OCI-LY3 (cell line): ENCODE data around the gene METTL1.

Experiments
- EZH2phosphoT487 ChIP-seq: fragments of 200-600 bp; shearing (Covaris generic); IDR thresholded peaks from 2 replicates; pipeline ENCODE4 v1.6.1; 2018; ENCODE audit warnings: antibody characterized with exemption, mixed run types, low read depth
- TF ChIP-seq, protein P1 (sequence below): fragments of 200-600, 300-600 bp; sonication (generic); IDR thresholded peaks from 2 replicates; pipeline ENCODE4 v1.5.1; 2014; ENCODE audit warnings: antibody characterized with exemption, low read length, low read depth

- TF ChIP-seq, protein P1, sequence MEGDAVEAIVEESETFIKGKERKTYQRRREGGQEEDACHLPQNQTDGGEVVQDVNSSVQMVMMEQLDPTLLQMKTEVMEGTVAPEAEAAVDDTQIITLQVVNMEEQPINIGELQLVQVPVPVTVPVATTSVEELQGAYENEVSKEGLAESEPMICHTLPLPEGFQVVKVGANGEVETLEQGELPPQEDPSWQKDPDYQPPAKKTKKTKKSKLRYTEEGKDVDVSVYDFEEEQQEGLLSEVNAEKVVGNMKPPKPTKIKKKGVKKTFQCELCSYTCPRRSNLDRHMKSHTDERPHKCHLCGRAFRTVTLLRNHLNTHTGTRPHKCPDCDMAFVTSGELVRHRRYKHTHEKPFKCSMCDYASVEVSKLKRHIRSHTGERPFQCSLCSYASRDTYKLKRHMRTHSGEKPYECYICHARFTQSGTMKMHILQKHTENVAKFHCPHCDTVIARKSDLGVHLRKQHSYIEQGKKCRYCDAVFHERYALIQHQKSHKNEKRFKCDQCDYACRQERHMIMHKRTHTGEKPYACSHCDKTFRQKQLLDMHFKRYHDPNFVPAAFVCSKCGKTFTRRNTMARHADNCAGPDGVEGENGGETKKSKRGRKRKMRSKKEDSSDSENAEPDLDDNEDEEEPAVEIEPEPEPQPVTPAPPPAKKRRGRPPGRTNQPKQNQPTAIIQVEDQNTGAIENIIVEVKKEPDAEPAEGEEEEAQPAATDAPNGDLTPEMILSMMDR = no peak
- no peak for TF ChIP-seq EZH2phosphoT487
Observed at GRCh38 chr12:57783861-57784260, 12.0 kb upstream of the METTL1 start.
